Dermis blood vessel endothelial cell (primary cell): ENCODE measurements around the gene SORBS2. TPM values are rescaled to one million over a fixed set of nuclear protein-coding genes. Genes with fewer than 3 reads are reported as not detected.
A peak's percentile ranks its signal among the peaks of the same experiment; 100 is the strongest.

ENCODE experiments used
- DNase-seq: peaks from one replicate; pipeline ENCODE4 v3.0.0; 2010
- total RNA-seq: library from RNA; depleted of rRNA; stranded (reverse); fragments of >200 nt; gene quantifications from 2 replicates; pipeline ENCODE4 v1.2.3, GENCODE V29; 2014

SORBS2 gene
- total RNA-seq, 1 donor from 2014 or later = 104 TPM

GRCh38 chr4:185626798-185627197, 185.2 kb downstream of the SORBS2 start:
- DNase-seq = no peak

- peak; percentile 21 for DNase-seq
Measured at GRCh38 chr4:185625503-185625902, 186.5 kb downstream of the SORBS2 start.

- DNase-seq = no peak
Measured at GRCh38 chr4:185624259-185624589, 187.8 kb downstream of the SORBS2 start.

- DNase-seq = no peak
Measured at GRCh38 chr4:185623444-185624258, 188.3 kb downstream of the SORBS2 start.

- DNase-seq = no peak
Measured at GRCh38 chr4:185608185-185608584, 203.8 kb downstream of the SORBS2 start.

GRCh38 chr4:185602397-185602796, 209.6 kb downstream of the SORBS2 start:
- DNase-seq = no peak

- DNase-seq = no peak
Measured at GRCh38 chr4:185600801-185601434, 211.1 kb downstream of the SORBS2 start.

GRCh38 chr4:185599553-185600243, 212.3 kb downstream of the SORBS2 start:
- DNase-seq = no peak

GRCh38 chr4:185598846-185599552, 213.0 kb downstream of the SORBS2 start:
- DNase-seq = no peak

GRCh38 chr4:185597532-185598188, 214.3 kb downstream of the SORBS2 start:
- peak; percentile 91 for DNase-seq

- peak; percentile 18 for DNase-seq
Measured at GRCh38 chr4:185592845-185593488, 219.0 kb downstream of the SORBS2 start.

- no peak for DNase-seq
Measured at GRCh38 chr4:185592438-185592837, 219.6 kb downstream of the SORBS2 start.

GRCh38 chr4:185591679-185592141, 220.3 kb downstream of the SORBS2 start:
- peak; percentile 17 for DNase-seq

GRCh38 chr4:185590982-185591381, 221.0 kb downstream of the SORBS2 start:
- DNase-seq = no peak

GRCh38 chr4:185589067-185589836, 222.7 kb downstream of the SORBS2 start:
- peak; percentile 73 for DNase-seq

GRCh38 chr4:185587427-185588161, 224.4 kb downstream of the SORBS2 start:
- DNase-seq = no peak

GRCh38 chr4:185587030-185587426, 225.0 kb downstream of the SORBS2 start:
- DNase-seq = no peak

- no peak for DNase-seq
Measured at GRCh38 chr4:185585211-185585610, 226.8 kb downstream of the SORBS2 start.

- DNase-seq = no peak
Measured at GRCh38 chr4:185583813-185584212, 228.2 kb downstream of the SORBS2 start.
